Measurements from ENCODE around the gene ZNF529. TPM values are rescaled to one million over a fixed set of nuclear protein-coding genes. Genes with fewer than 3 reads are reported as not detected.

ZNF529 gene
- total RNA-seq, 1 donor from 2014 or later, result 3.8 TPM

DNA sequence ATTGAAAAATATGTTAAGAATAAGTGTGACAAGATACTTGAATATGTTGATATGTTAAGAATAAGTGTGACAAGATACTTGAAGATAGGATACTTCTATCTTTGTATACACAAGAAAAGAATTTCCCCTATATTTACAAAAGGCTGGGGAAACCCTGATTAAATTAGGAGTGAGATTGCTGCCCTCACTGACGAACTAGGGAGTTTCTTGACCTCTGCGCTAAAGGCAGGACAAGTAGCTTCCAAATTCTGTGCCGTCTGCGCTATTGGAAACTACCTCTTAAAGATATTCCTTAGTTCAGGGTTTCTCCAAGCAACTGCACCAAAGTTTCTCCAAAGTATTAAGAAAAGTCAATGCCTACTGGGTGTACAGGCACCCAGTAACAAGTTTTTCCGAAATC is 45.8 kb downstream of the ZNF529 start:
- H3K9me3 ChIP-seq, result peaks cover 12 to 63% of the 10 kb centered on the region in 2 donors
- no peaks in the 10 kb centered on the region for H3K27me3 ChIP-seq
- H3K4me1 ChIP-seq, result peaks cover 0 to 4% of the 10 kb centered on the region in 2 donors
- peaks cover 24 to 47% of the 10 kb centered on the region in 2 donors for H3K36me3 ChIP-seq
- H3K4me3 ChIP-seq, result peak overlapping the region; percentile 73 to 92
- no peak for TF ChIP-seq CTCF (IDR thresholded peaks at IDR 0.05)
- intact Hi-C loops (cut with DNase I), result loop anchor here (5.0 to 10.0 kb wide), 3 partner anchors 110 to 647 kb away; partner anchors contain the start of genes ZFP82, ZNF461 and ZNF585A
- peak overlapping the region in 1 of 2 donors; percentile 92 for H3K27ac ChIP-seq
- DNase-seq (ENCODE audit: low spot score in 2 of 2), result no peak

DNA sequence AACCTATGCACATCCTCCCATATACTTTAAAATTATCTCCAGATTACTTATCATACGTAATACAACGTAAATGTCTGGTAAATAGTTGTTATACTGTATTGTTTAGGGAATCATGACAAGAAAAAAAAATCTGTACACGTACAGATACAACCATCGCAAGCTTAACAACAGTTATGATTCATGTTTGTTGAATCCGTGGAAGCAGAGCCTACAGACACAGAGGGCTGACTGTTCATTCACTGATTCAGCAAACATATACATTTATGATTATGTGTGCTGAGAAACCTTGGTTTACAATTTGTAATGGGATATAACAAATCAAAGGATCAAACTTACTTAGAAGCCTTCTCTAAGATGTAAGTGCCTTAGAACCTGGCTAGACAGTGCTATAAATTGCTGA is 46.5 kb downstream of the ZNF529 start:
- H3K27me3 ChIP-seq, result no peaks in the 10 kb centered on the region
- H3K27ac ChIP-seq, result no peak overlapping the region
- intact Hi-C loops (cut with DNase I), result loop anchor here (5.0 to 10.0 kb wide), 3 partner anchors 109 to 648 kb away; partner anchors contain the start of genes ZFP82, ZNF461 and ZNF585A
- DNase-seq (ENCODE audit: low spot score in 2 of 2), result no peak
- H3K4me1 ChIP-seq, result peaks cover 0 to 4% of the 10 kb centered on the region in 2 donors
- H3K9me3 ChIP-seq, result peaks cover 20 to 63% of the 10 kb centered on the region in 2 donors
- H3K36me3 ChIP-seq, result peaks cover 32 to 48% of the 10 kb centered on the region in 2 donors
- no peak overlapping the region for H3K4me3 ChIP-seq
- no peak for TF ChIP-seq CTCF (IDR thresholded peaks at IDR 0.05)

- intact Hi-C loops (cut with DNase I), result loop anchor here (5.0 to 10.0 kb wide), 3 partner anchors 107 to 650 kb away; partner anchors contain the start of genes ZFP82, ZNF461 and ZNF585A
- no peak for TF ChIP-seq CTCF (IDR thresholded peaks at IDR 0.05)
- Histone ChIP-seq H3K27ac (no peak overlapping the region), H3K9me3 (peaks cover 39 to 70% of the 10 kb centered on the region in 2 donors), H3K36me3 (peaks cover 44 to 68% of the 10 kb centered on the region in 2 donors), H3K27me3 (no peaks in the 10 kb centered on the region), H3K4me1 (peaks cover 0 to 4% of the 10 kb centered on the region in 2 donors), H3K4me3 (no peak overlapping the region)
- DNase-seq (ENCODE audit: low spot score in 2 of 2), result no peak
Measured at GRCh38 chr19:36524617-36525016, 48.5 kb downstream of the ZNF529 start.

DNA sequence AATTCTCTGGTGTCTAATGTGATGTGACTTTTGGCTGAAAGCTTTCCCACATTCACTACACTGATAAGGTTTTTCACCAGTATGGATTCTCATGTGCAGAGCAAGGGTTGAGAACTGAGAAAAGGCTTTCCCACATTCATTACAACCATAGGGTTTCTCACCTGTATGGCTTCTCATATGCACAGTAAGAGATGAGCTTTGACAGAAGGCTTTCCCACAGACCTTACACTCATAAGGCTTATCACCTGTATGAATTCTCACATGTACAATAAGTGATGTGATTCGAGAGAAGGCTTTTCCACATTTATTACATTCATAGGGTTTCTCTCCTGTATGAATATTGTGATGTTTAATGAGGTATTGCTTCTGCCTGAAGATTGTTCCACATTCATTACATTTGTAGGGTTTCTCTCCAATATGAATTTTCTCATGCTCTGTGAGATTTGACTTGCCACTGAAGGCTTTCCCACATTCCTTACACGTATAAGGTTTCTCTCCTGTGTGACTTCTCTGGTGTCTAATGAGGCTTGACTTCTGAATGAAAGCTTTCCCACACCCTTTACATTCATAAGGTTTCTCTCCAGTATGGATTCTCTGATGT is 59.0 kb downstream of the ZNF529 start:
- H3K4me3 ChIP-seq, result no peak overlapping the region
- DNase-seq (ENCODE audit: low spot score in 2 of 2), result no peak
- H3K27ac ChIP-seq, result no peak overlapping the region
- intact Hi-C loops (cut with DNase I), result no loop called here
- peaks cover 98 to 100% of the 10 kb centered on the region in 2 donors for H3K9me3 ChIP-seq
- H3K27me3 ChIP-seq, result no peaks in the 10 kb centered on the region
- no peak for TF ChIP-seq CTCF (IDR thresholded peaks at IDR 0.05)
- H3K36me3 ChIP-seq, result peaks cover 56 to 77% of the 10 kb centered on the region in 2 donors
- no peaks in the 10 kb centered on the region for H3K4me1 ChIP-seq

GRCh38 chr19:36508325-36508724 is 64.8 kb downstream of the ZNF529 start:
- intact Hi-C loops (cut with DNase I), result no loop called here
- TF ChIP-seq CTCF (IDR thresholded peaks at IDR 0.05), result no peak
- Histone ChIP-seq H3K4me1 (no peaks in the 10 kb centered on the region), H3K27me3 (no peaks in the 10 kb centered on the region), H3K27ac (no peak overlapping the region), H3K9me3 (peaks cover 93 to 100% of the 10 kb centered on the region in 2 donors), H3K36me3 (peaks cover under 1 to 19% of the 10 kb centered on the region in 2 donors), H3K4me3 (no peak overlapping the region)
- no peak for DNase-seq (ENCODE audit: low spot score in 2 of 2)
